H1 (cell line): ENCODE measurements around the gene MUS81. TPM values are rescaled to one million over a fixed set of nuclear protein-coding genes. Genes with fewer than 3 reads are reported as not detected.
A peak's percentile ranks its signal among the peaks of the same experiment; 100 is the strongest.

ENCODE experiments used
- BACH1 ChIP-seq: IDR thresholded peaks from 2 replicates; pipeline ENCODE4 v1.6.1; 2012; ENCODE audit warnings: low read length, improper control_type of control experiment
- BRCA1 ChIP-seq: IDR thresholded peaks from 2 replicates; pipeline ENCODE4 v1.6.1; 2012; ENCODE audit warnings: low read depth, low read length, improper control_type of control experiment
- CTBP2 ChIP-seq: IDR thresholded peaks from 2 replicates; pipeline ENCODE4 v1.7.0; 2011; ENCODE audit warnings: borderline replicate concordance, mild to moderate bottlenecking, moderate library complexity, mixed read lengths, low read length; ENCODE audit not compliant: insufficient read depth, insufficient read length
- EZH2 ChIP-seq: fragments of 200-600 bp; sonication (generic); IDR thresholded peaks from 2 replicates; pipeline ENCODE4 v1.7.1; 2012; ENCODE audit warnings: low read depth, mild to moderate bottlenecking, moderate library complexity, low read length, inconsistent platforms; ENCODE audit not compliant: severe bottlenecking
- HDAC2 ChIP-seq, 2 experiments: fragments of 300-600 bp in 1 of 2; sonication (generic) in 1 of 2; IDR thresholded peaks; 2 replicates each; pipeline ENCODE4 v1.6.1; 2011 to 2012; ENCODE audit warnings: low read depth in 2 of 2, low read length in 2 of 2, mild to moderate bottlenecking in 2 of 2, moderate library complexity in 2 of 2, borderline replicate concordance in 1 of 2, inconsistent platforms in 1 of 2
- JUN ChIP-seq: IDR thresholded peaks from 2 replicates; pipeline ENCODE4 v1.6.1; 2011; ENCODE audit warnings: low read depth, mild to moderate bottlenecking, improper control_type of control experiment, low read length
- KDM1A ChIP-seq: fragments of 200-600, 300-600 bp; sonication (generic); IDR thresholded peaks from 2 replicates; pipeline ENCODE4 v1.7.1; 2016; ENCODE audit warnings: mild to moderate bottlenecking, low read length, borderline replicate concordance
- NANOG ChIP-seq: IDR thresholded peaks from 2 replicates; pipeline ENCODE4 v1.6.1; 2011; ENCODE audit warnings: low read length, low read depth, mild to moderate bottlenecking, inconsistent platforms; ENCODE audit not compliant: insufficient read depth, poor library complexity, severe bottlenecking
- NRF1 ChIP-seq: IDR thresholded peaks from 2 replicates; pipeline ENCODE4 v1.6.1; 2011; ENCODE audit warnings: mild to moderate bottlenecking, low read depth, low read length, improper control_type of control experiment
- RAD21 ChIP-seq, 2 experiments: IDR thresholded peaks in 1 of 2; conservative IDR thresholded peaks in 1 of 2; 2 replicates each; pipeline ENCODE4 v1.6.1; 2011; ENCODE audit warnings: low read depth in 2 of 2, low read length in 2 of 2, improper control_type of control experiment in 1 of 2, inconsistent platforms in 1 of 2, mild to moderate bottlenecking in 1 of 2, moderate library complexity in 1 of 2
- SAP30 ChIP-seq: fragments of 300-600 bp; sonication (generic); IDR thresholded peaks from 2 replicates; pipeline ENCODE4 v1.7.1; 2012; ENCODE audit warnings: low read length, moderate library complexity, mild to moderate bottlenecking, inconsistent platforms; ENCODE audit not compliant: insufficient read depth, insufficient replicate concordance
- SIN3A ChIP-seq, 2 experiments: IDR thresholded peaks in 1 of 2; conservative IDR thresholded peaks in 1 of 2; 2 replicates each; pipeline ENCODE4 v1.6.1; 2011 to 2012; ENCODE audit warnings: low read length in 2 of 2, improper control_type of control experiment in 1 of 2, low read depth in 1 of 2, mild to moderate bottlenecking in 1 of 2
- SIRT6 ChIP-seq: IDR thresholded peaks from one replicate; pipeline ENCODE4 v1.7.1; 2012; ENCODE audit warnings: low read length, inconsistent platforms
- SIX5 ChIP-seq: IDR thresholded peaks from 2 replicates; pipeline ENCODE4 v1.6.1; 2011; ENCODE audit warnings: mild to moderate bottlenecking, low read depth, low read length
- SP4 ChIP-seq: IDR thresholded peaks from 2 replicates; pipeline ENCODE4 v1.6.1; 2012; ENCODE audit warnings: low read length, inconsistent platforms
- YY1 ChIP-seq: IDR thresholded peaks from 2 replicates; pipeline ENCODE4 v1.6.1; 2011; ENCODE audit warnings: low read depth, mild to moderate bottlenecking, low read length
- polyA plus RNA-seq, 7 experiments: library from polyadenylated mRNA; depleted of rRNA in 3 of 7; stranded (reverse) in 5 of 7; unstranded in 2 of 7; fragments of >200 nt in 5 of 7; fragments of 200-250 nt in 2 of 7; gene quantifications; 1 replicate in 5 of 7; 2 replicates in 1 of 7; 4 replicates in 1 of 7; pipeline versions ENCODE4 v1.2.1 to v1.2.3, GENCODE V29; 2011 to 2013; ENCODE audit warnings: missing spikeins in 2 of 7, mixed read lengths in 2 of 7
- total RNA-seq: library from RNA; stranded (reverse); fragmentation: NEBNext Ultra II Directional; extraction: Animal tissue kit (Norgen Biotek cat#: 25700); gene quantifications from 2 replicates; pipeline ENCODE4 v1.2.1, GENCODE V29; 2021
- TF ChIP-seq, protein P1 (sequence below), 3 experiments: IDR thresholded peaks; 1 replicate in 2 of 3; 2 replicates in 1 of 3; pipeline versions ENCODE4 v1.5.1 to v1.6.1; 2011; ENCODE audit warnings: low read length in 3 of 3, mild to moderate bottlenecking in 3 of 3, inconsistent platforms in 2 of 3, low read depth in 1 of 3, moderate library complexity in 1 of 3; ENCODE audit not compliant: insufficient read depth in 1 of 3; ENCODE audit errors: control extremely low read depth in 1 of 3
- TF ChIP-seq, protein P2 (sequence below): IDR thresholded peaks from 2 replicates; pipeline ENCODE4 v1.6.1; 2012; ENCODE audit warnings: inconsistent platforms

The MUS81 gene
- total and polyA plus RNA-seq, 2 of the 8 experiments (the other 6 are each of a cell fraction or from before 2014, with no cell fraction given) = 30.2 to 31.5 TPM

DNA sequence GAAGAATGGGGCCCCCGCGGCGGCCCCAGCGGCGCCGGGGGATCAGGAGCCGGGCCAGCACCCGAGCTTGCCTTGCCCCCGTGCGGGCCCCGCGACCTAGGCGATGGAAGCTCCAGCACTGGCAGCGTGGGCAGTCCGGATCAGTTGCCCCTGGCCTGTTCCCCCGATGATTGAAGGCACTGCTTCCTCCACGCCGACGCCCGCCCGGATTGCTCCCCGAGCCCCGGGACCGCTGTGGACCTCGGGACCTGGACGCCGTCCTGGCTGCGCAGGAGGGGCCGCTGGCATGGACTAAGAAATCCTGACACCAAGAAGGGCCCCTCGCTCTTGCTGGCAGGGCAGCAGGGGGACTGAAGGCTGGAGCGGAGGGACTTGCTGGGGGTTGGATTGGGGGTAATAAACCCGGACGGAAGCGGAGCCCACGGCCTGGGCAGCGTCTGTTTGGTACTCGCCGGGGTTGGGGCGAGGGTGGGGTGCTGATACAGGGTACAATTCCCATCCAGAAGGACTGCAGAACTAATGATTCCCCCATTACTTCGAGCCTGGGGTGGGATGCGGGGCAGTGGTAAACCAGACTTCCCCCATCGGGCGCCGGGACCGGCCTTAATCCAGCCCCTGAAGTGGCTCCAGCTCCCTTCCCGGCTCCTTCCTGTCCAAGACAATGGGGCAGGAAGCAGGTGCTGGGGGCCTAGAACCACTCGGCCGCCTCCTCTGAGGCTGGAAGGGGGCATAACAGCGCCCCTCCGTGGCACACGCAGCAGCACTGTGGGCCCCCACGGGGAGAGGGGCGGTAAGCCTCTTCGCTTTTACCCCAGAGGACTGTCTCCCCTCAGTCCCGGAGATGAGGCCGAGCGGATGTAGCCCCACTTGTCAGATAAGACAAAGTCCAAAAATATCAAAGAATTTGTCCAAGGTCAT, 31.2 kb downstream of the MUS81 start (continued):
- 0 out of 2 replicates have a peak, but pooled peaks have one; percentile 15 for TF ChIP-seq BACH1
- TF ChIP-seq SIN3A (conservative IDR thresholded peaks at IDR 0.05 in 1 of 2, IDR thresholded peaks at IDR 0.05 in 1 of 2; ENCODE audit: low read depth in 1 of 2, low read length in 2 of 2) = 0 out of 4 replicates have a peak, but pooled peaks of 1 of the 2 experiments have one; percentile 47
- no peak for TF ChIP-seq KDM1A
- TF ChIP-seq JUN = no peak
- no peak for TF ChIP-seq BRCA1
- no peak for TF ChIP-seq NANOG
- TF ChIP-seq SAP30 = no peak
- TF ChIP-seq, protein P1, sequence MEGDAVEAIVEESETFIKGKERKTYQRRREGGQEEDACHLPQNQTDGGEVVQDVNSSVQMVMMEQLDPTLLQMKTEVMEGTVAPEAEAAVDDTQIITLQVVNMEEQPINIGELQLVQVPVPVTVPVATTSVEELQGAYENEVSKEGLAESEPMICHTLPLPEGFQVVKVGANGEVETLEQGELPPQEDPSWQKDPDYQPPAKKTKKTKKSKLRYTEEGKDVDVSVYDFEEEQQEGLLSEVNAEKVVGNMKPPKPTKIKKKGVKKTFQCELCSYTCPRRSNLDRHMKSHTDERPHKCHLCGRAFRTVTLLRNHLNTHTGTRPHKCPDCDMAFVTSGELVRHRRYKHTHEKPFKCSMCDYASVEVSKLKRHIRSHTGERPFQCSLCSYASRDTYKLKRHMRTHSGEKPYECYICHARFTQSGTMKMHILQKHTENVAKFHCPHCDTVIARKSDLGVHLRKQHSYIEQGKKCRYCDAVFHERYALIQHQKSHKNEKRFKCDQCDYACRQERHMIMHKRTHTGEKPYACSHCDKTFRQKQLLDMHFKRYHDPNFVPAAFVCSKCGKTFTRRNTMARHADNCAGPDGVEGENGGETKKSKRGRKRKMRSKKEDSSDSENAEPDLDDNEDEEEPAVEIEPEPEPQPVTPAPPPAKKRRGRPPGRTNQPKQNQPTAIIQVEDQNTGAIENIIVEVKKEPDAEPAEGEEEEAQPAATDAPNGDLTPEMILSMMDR (IDR thresholded peaks at IDR 0.05; ENCODE audit: control extremely low read depth in 1 of 3, insufficient read depth in 1 of 3, low read depth in 1 of 3, low read length in 3 of 3) = peak in 2 of 3 experiments; percentile 49 to 52; a peak in 3 of 4 replicates
- TF ChIP-seq, protein P2, sequence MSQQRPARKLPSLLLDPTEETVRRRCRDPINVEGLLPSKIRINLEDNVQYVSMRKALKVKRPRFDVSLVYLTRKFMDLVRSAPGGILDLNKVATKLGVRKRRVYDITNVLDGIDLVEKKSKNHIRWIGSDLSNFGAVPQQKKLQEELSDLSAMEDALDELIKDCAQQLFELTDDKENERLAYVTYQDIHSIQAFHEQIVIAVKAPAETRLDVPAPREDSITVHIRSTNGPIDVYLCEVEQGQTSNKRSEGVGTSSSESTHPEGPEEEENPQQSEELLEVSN = no peak
- TF ChIP-seq SP4 = no peak
- TF ChIP-seq NRF1 = no peak
- TF ChIP-seq HDAC2 (IDR thresholded peaks at IDR 0.05; ENCODE audit: borderline replicate concordance in 1 of 2, low read depth in 2 of 2, low read length in 2 of 2) = 0 out of 4 replicates have a peak, but pooled peaks of 1 of the 2 experiments have one; percentile 45
- TF ChIP-seq YY1 = no peak
- peak in 1 of 2 experiments; percentile 32; a peak in 1 of 4 replicates for TF ChIP-seq RAD21 (IDR thresholded peaks at IDR 0.05 in 1 of 2, conservative IDR thresholded peaks at IDR 0.05 in 1 of 2; ENCODE audit: low read depth in 2 of 2, low read length in 2 of 2)
- TF ChIP-seq SIRT6 = no peak
- no peak for TF ChIP-seq CTBP2
- TF ChIP-seq EZH2 = peak; percentile 28
- no peak for TF ChIP-seq SIX5
